GM21528 (cell line): ENCODE data around the gene KRTAP5-11.
"Not testable (repeated sequence)": the region's sequence is repeated elsewhere in the genome, so short reads cannot be mapped to it uniquely, and the experiment has no call there.

Experiments
- ATAC-seq: cut with Tn5 transposase; IDR thresholded peaks from one replicate; pipeline ENCODE4 v1.9.1; 2021; ENCODE audit warnings: mild to moderate bottlenecking, moderate library complexity; ENCODE audit not compliant: unreplicated experiment, low FRiP score

The KRTAP5-11 gene

GRCh38 chr11:71534711-71535608 is 47.7 kb downstream of the KRTAP5-11 start:
- ATAC-seq, result not testable (repeated sequence)

- no peak for ATAC-seq
These were observed 50.6 kb downstream of the KRTAP5-11 start for GRCh38 chr11:71532036-71532610.
